BLaER1 (cell line): Measurements from ENCODE around the gene SERINC5.
A peak's percentile ranks its signal among the peaks of the same experiment; 100 is the strongest.

Experiments
- H3K27ac ChIP-seq: shearing (Covaris generic); formaldehyde crosslinking; 2 replicates; pipeline ENCODE4 v1.8.1; 2022
- H3K27me3 ChIP-seq: shearing (Covaris generic); formaldehyde crosslinking; 2 replicates; pipeline ENCODE4 v1.8.1; 2022
- H3K36me3 ChIP-seq: shearing (Covaris generic); formaldehyde crosslinking; 2 replicates; pipeline ENCODE4 v1.8.1; 2022
- H3K4me1 ChIP-seq: shearing (Covaris generic); formaldehyde crosslinking; 2 replicates; pipeline ENCODE4 v1.8.1; 2022
- H3K4me2 ChIP-seq: shearing (Covaris generic); formaldehyde crosslinking; 2 replicates; pipeline ENCODE4 v1.8.1; 2022
- H3K4me3 ChIP-seq: shearing (Covaris generic); formaldehyde crosslinking; 2 replicates; pipeline ENCODE4 v1.8.1; 2022
- H3K9ac ChIP-seq: shearing (Covaris generic); formaldehyde crosslinking; 2 replicates; pipeline ENCODE4 v1.8.1; 2022
- H3K9me3 ChIP-seq: shearing (Covaris generic); formaldehyde crosslinking; 2 replicates; pipeline ENCODE4 v1.8.1; 2022
- H4K20me1 ChIP-seq: shearing (Covaris generic); formaldehyde crosslinking; 2 replicates; pipeline ENCODE4 v1.8.1; 2022
- Cebpa-rat ChIP-seq: shearing (Covaris generic); IDR thresholded peaks from 2 replicates; pipeline ENCODE4 v1.8.1; 2022

SERINC5 gene

DNA sequence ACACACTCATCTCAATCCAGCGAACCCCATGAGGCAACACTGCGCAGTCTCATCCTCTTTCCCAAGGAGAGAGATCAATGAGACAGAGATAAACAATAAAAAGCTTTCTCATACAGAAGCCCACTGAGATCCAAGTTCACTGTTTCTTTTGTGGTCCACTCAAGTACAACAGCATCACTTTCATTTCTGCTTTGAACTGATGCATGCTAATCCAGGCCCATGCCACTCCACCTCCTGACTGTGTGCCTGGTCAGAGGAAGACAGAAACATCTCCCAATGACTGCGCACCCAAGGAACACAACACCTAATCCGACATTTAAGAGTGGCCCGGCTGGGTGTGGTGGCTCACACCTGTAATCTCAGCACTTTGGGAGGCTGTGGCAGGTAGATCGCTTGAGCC lies 104.0 kb downstream of the SERINC5 start:
- peak overlapping the region; percentile 45 for H3K27ac ChIP-seq
- H3K4me3 ChIP-seq = no peak overlapping the region
- peaks cover 99% of the 10 kb centered on the region for H3K36me3 ChIP-seq
- H3K9me3 ChIP-seq = no peaks in the 10 kb centered on the region
- no peaks in the 10 kb centered on the region for H3K27me3 ChIP-seq
- H3K9ac ChIP-seq = no peak overlapping the region
- H4K20me1 ChIP-seq = no peaks in the 10 kb centered on the region
- no peak overlapping the region for H3K4me2 ChIP-seq
- peaks cover 71% of the 10 kb centered on the region for H3K4me1 ChIP-seq
- no peak for TF ChIP-seq Cebpa-rat

DNA sequence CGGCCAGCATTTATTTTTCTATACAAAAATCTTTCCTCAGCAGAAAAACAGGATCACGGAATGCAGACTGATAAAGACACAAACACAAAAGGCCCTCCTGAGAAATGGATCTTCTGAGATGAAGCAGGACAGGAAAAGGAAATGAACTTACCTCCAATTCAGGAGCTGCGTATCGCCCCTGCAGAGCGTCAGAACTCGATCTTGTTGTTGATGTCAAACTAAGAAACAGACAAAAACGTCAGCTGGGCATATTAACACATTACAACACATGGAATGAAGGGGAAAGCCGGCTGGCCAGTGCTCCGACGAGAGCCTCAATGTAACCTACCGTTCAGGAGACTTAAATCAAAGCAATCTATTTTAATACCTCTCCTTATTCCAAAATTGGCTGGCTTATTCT lies 105.1 kb downstream of the SERINC5 start:
- no peak overlapping the region for H3K4me2 ChIP-seq
- peaks cover 73% of the 10 kb centered on the region for H3K4me1 ChIP-seq
- no peak for TF ChIP-seq Cebpa-rat
- no peak overlapping the region for H3K4me3 ChIP-seq
- H3K9ac ChIP-seq = no peak overlapping the region
- H3K36me3 ChIP-seq = peaks cover 99% of the 10 kb centered on the region
- 0 out of 2 replicates have a peak overlapping the region, but pooled peaks have one; percentile 45 for H3K27ac ChIP-seq
- H3K9me3 ChIP-seq = no peaks in the 10 kb centered on the region
- H3K27me3 ChIP-seq = no peaks in the 10 kb centered on the region
- no peaks in the 10 kb centered on the region for H4K20me1 ChIP-seq

DNA sequence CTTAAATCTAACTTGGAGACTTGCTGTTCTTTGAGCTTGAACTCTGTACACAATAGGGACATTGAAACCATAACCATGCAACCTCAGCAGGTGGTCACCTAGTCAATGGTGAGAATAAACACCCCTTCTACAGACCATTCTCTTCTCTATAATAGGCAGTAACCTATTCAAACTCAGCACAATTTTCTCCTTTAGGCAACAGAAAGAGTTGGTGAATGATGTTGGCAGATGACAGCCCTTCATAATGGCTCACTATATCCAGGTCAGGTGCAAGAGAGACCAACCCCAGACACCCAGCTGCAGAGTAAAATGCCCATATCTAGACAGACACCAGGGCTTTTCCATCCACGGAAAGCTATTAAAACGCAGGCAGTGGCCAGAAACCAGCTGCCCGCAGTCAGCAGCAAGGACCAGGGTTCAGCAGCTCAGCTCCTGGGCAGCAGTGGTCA lies 106.7 kb downstream of the SERINC5 start:
- H4K20me1 ChIP-seq = no peaks in the 10 kb centered on the region
- peak overlapping the region; percentile 54 for H3K27ac ChIP-seq
- peak overlapping the region; percentile 83; the same call in 1 of the 2 replicates for H3K4me2 ChIP-seq
- H3K27me3 ChIP-seq = no peaks in the 10 kb centered on the region
- H3K4me1 ChIP-seq = peaks cover 88% of the 10 kb centered on the region
- no peaks in the 10 kb centered on the region for H3K9me3 ChIP-seq
- peaks cover 99% of the 10 kb centered on the region for H3K36me3 ChIP-seq
- no peak overlapping the region for H3K4me3 ChIP-seq
- no peak overlapping the region; the same call in 1 of the 2 replicates for H3K9ac ChIP-seq
- TF ChIP-seq Cebpa-rat = no peak

DNA sequence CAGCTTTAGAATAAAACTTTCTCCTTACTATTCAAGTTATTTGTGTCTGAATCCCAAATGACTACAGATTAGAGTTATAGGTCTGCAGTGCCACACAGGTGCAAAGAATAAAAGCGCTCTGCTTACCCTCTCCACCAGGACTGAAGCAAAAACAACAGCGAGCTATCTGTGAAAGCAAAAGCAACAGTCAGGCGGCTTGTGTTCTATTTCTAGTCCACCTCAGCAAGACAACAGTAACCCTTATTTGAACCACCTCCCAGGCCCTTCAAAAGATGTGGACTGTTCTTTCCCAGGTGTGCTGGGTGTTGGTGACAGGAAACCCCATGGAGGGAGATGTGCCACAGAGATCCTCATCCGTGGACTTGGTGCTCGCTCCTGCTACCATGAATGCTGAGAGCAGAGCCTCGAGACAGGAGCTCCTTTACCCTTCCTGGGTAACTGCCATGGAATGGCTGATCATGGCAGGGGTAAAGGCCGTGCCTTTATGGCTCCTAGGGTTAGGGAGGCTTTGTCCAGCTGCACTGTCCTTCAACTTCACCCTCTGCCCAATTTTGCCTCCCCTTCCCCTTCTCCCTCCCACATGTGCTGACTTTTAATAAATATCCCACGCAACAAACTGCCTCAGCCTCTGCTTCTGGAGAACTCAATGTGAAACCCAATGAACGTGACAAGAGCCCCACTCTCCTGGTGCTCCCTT lies 108.6 kb downstream of the SERINC5 start:
- Histone ChIP-seq H3K9ac (peak overlapping the region; percentile 84), H4K20me1 (no peaks in the 10 kb centered on the region), H3K4me2 (peak overlapping the region; percentile 83), H3K27me3 (no peaks in the 10 kb centered on the region), H3K27ac (peak overlapping the region; percentile 96), H3K4me3 (no peak overlapping the region), H3K36me3 (peaks cover 84% of the 10 kb centered on the region), H3K9me3 (no peaks in the 10 kb centered on the region), H3K4me1 (peaks cover 100% of the 10 kb centered on the region)
- no peak for TF ChIP-seq Cebpa-rat

GRCh38 chr5:80146046-80146445 lies 109.8 kb downstream of the SERINC5 start:
- H3K4me3 ChIP-seq = peak overlapping the region; percentile 59
- peak overlapping the region; percentile 83 for H3K4me2 ChIP-seq
- peak overlapping the region; percentile 84 for H3K9ac ChIP-seq
- TF ChIP-seq Cebpa-rat = no peak
- no peaks in the 10 kb centered on the region for H3K9me3 ChIP-seq
- peak overlapping the region; percentile 96 for H3K27ac ChIP-seq
- no peaks in the 10 kb centered on the region for H4K20me1 ChIP-seq
- H3K36me3 ChIP-seq = peaks cover 82% of the 10 kb centered on the region
- H3K27me3 ChIP-seq = no peaks in the 10 kb centered on the region
- H3K4me1 ChIP-seq = peaks cover 100% of the 10 kb centered on the region

DNA sequence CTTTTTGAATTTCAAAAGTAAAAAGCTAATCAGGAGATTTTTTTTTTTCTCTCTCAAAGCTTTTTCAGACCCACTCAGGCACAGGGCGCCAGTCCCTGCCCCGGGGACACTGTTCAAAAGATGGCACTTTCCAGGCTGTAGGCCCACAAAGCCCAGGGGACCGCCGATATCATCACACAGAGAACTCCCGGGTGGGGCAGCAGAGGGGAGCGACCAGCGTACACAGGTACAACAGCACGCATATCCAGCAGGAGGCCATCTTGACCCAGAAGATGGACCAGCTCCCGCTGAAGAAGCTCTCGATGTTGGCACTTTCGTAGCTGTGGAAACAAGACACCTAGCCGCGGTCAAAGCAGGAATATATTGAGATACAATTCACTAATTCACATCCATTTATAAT lies 112.4 kb downstream of the SERINC5 start:
- Histone ChIP-seq H3K4me3 (peak overlapping the region; percentile 59), H3K9ac (peak overlapping the region; percentile 84), H3K9me3 (no peaks in the 10 kb centered on the region), H3K4me2 (peak overlapping the region; percentile 83), H3K27ac (peak overlapping the region; percentile 96), H4K20me1 (no peaks in the 10 kb centered on the region), H3K27me3 (no peaks in the 10 kb centered on the region), H3K36me3 (peaks cover 67% of the 10 kb centered on the region), H3K4me1 (peaks cover 100% of the 10 kb centered on the region)
- TF ChIP-seq Cebpa-rat = no peak

- H3K36me3 ChIP-seq = peaks cover 68% of the 10 kb centered on the region
Observed at GRCh38 chr5:80142996-80143395, 112.9 kb downstream of the SERINC5 start.

GRCh38 chr5:80141681-80142080 lies 114.2 kb downstream of the SERINC5 start:
- no peaks in the 10 kb centered on the region for H3K9me3 ChIP-seq
- H3K4me1 ChIP-seq = peaks cover 100% of the 10 kb centered on the region
- H3K27ac ChIP-seq = peak overlapping the region; percentile 96
- 0 out of 2 replicates have a peak overlapping the region, but pooled peaks have one; percentile 59 for H3K4me3 ChIP-seq
- H3K4me2 ChIP-seq = peak overlapping the region; percentile 83
- H3K36me3 ChIP-seq = peaks cover 55% of the 10 kb centered on the region
- TF ChIP-seq Cebpa-rat = no peak
- peak overlapping the region; percentile 84 for H3K9ac ChIP-seq
- H3K27me3 ChIP-seq = no peaks in the 10 kb centered on the region
- H4K20me1 ChIP-seq = no peaks in the 10 kb centered on the region

More at GRCh38 chr5:80142996-80143395, 112.9 kb downstream of the SERINC5 start:
- no peak for TF ChIP-seq Cebpa-rat
- no peaks in the 10 kb centered on the region for H3K9me3 ChIP-seq
- H3K27me3 ChIP-seq = no peaks in the 10 kb centered on the region
- no peaks in the 10 kb centered on the region for H4K20me1 ChIP-seq
- H3K9ac ChIP-seq = peak overlapping the region; percentile 84
- peaks cover 100% of the 10 kb centered on the region for H3K4me1 ChIP-seq
- H3K4me3 ChIP-seq = peak overlapping the region; percentile 59; the same call in 1 of the 2 replicates
- H3K4me2 ChIP-seq = peak overlapping the region; percentile 83
- peak overlapping the region; percentile 96 for H3K27ac ChIP-seq

GRCh38 chr5:80141147-80141671 lies 114.6 kb downstream of the SERINC5 start:
- peak overlapping the region; percentile 83 for H3K4me2 ChIP-seq
- H3K9ac ChIP-seq = peak overlapping the region; percentile 84
- peaks cover 99% of the 10 kb centered on the region for H3K4me1 ChIP-seq
- no peaks in the 10 kb centered on the region for H3K9me3 ChIP-seq
- H3K36me3 ChIP-seq = peaks cover 50% of the 10 kb centered on the region
- H4K20me1 ChIP-seq = no peaks in the 10 kb centered on the region
- peak overlapping the region; percentile 96 for H3K27ac ChIP-seq
- H3K4me3 ChIP-seq = 0 out of 2 replicates have a peak overlapping the region, but pooled peaks have one; percentile 59
- TF ChIP-seq Cebpa-rat = peak; percentile 90
- no peaks in the 10 kb centered on the region for H3K27me3 ChIP-seq

- H3K27ac ChIP-seq = peak overlapping the region; percentile 96
- H3K4me3 ChIP-seq = no peak overlapping the region
- H3K4me1 ChIP-seq = peaks cover 99% of the 10 kb centered on the region
- no peaks in the 10 kb centered on the region for H3K9me3 ChIP-seq
- H3K9ac ChIP-seq = peak overlapping the region; percentile 84
- H3K36me3 ChIP-seq = peaks cover 43% of the 10 kb centered on the region
- no peaks in the 10 kb centered on the region for H3K27me3 ChIP-seq
- TF ChIP-seq Cebpa-rat = no peak
- H3K4me2 ChIP-seq = peak overlapping the region; percentile 83
- no peaks in the 10 kb centered on the region for H4K20me1 ChIP-seq
Observed at GRCh38 chr5:80140496-80140895, 115.4 kb downstream of the SERINC5 start.
